ENCODE results near the gene DHX8.

GRCh38 chr17:43437756-43438155 is 46.0 kb upstream of the DHX8 start:
- TF ChIP-seq, protein P1, sequence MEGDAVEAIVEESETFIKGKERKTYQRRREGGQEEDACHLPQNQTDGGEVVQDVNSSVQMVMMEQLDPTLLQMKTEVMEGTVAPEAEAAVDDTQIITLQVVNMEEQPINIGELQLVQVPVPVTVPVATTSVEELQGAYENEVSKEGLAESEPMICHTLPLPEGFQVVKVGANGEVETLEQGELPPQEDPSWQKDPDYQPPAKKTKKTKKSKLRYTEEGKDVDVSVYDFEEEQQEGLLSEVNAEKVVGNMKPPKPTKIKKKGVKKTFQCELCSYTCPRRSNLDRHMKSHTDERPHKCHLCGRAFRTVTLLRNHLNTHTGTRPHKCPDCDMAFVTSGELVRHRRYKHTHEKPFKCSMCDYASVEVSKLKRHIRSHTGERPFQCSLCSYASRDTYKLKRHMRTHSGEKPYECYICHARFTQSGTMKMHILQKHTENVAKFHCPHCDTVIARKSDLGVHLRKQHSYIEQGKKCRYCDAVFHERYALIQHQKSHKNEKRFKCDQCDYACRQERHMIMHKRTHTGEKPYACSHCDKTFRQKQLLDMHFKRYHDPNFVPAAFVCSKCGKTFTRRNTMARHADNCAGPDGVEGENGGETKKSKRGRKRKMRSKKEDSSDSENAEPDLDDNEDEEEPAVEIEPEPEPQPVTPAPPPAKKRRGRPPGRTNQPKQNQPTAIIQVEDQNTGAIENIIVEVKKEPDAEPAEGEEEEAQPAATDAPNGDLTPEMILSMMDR (IDR thresholded peaks at IDR 0.05), result no peak
- TF ChIP-seq POLR2A (IDR thresholded peaks at IDR 0.05), result no peak
